Measurements from ENCODE around the gene TRAM2.

TRAM2 gene

DNA sequence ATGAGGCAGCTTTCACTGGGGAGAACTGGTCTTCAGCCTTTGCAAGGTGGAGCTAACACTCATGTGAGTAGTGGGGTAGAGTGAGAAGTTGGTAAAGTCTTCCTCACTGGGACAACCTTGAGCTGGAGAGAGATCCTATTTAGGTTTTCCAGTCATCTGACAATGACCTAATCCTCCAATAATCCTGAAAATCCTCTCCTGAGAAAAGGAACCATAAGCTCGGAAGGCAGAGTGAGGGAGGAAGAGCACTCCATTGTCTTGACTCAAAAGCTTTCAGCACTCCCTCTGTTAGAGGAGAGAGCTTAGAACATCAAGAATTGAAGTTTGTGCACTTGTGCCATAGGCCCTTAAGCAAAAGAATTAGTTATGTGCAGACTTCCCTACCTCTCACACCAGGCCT lies 77.8 kb downstream of the TRAM2 start:
- TF ChIP-seq, protein P1, sequence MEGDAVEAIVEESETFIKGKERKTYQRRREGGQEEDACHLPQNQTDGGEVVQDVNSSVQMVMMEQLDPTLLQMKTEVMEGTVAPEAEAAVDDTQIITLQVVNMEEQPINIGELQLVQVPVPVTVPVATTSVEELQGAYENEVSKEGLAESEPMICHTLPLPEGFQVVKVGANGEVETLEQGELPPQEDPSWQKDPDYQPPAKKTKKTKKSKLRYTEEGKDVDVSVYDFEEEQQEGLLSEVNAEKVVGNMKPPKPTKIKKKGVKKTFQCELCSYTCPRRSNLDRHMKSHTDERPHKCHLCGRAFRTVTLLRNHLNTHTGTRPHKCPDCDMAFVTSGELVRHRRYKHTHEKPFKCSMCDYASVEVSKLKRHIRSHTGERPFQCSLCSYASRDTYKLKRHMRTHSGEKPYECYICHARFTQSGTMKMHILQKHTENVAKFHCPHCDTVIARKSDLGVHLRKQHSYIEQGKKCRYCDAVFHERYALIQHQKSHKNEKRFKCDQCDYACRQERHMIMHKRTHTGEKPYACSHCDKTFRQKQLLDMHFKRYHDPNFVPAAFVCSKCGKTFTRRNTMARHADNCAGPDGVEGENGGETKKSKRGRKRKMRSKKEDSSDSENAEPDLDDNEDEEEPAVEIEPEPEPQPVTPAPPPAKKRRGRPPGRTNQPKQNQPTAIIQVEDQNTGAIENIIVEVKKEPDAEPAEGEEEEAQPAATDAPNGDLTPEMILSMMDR (IDR thresholded peaks at IDR 0.05; ENCODE audit: low read depth, low read length): no peak
- no peak overlapping the region for H3K4me3 ChIP-seq (ENCODE audit: low read depth, low read length)

DNA sequence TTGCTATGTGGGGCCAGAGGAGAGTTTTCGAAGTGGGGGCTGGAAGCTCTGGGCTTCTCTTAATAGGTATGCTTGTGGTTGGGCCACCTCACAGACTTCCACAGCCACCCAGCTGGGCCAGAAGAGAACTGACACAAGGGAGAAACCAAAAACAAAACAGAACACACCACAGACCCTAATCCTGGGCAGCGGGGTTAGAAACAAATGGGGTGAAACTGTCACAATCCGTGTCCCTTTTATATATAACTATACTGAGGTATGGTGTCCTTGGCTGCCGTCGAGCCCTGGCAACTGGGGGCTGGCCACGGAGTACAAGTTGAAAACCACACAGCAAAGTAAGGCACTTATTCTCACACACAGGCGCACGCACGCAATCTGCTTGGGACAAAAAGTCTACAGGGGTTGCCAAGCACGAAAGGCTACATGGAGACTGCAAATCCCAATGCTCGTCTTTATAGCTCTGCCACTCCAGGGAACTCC lies 78.3 kb downstream of the TRAM2 start:
- TF ChIP-seq, protein P1 (IDR thresholded peaks at IDR 0.05; ENCODE audit: low read depth, low read length): no peak
- H3K4me3 ChIP-seq (ENCODE audit: low read depth, low read length): no peak overlapping the region

DNA sequence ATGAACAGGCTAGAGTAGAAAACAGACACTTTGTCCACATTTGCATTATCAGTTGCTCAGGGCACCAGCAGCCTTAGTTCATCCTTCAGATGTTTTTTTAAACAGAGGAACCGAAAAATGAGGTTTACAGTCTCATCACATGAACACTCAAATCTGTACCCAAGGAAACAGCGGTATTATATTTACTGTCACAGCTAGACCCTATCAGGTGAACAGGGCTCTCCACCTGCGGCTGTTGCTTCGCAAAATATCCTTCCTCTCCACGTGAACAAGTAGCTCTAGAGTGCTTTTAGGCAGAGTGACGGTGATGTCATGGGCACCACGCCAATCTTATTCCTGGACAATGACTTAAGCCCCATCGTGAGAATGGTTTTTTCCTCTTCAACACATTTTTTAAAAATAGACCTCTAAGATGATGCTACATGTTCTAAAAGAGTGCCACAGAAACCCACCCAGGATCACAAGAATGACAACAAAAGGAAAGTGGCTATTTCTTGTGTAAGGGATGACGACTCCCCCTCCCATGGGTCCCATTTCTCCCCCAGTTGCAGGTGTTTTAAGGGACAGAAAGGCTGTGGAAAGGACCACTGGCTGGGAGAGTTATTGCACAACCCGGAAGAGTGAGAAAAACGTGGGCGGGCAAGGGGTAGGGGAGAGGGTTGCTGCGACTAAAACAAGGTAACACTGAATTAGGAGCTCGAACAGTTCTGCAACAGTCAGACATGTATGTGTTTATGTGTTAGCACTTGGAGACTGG lies 79.0 kb downstream of the TRAM2 start:
- no peak overlapping the region for H3K4me3 ChIP-seq (ENCODE audit: low read depth, low read length)
- TF ChIP-seq, protein P1 (IDR thresholded peaks at IDR 0.05; ENCODE audit: low read depth, low read length): no peak

DNA sequence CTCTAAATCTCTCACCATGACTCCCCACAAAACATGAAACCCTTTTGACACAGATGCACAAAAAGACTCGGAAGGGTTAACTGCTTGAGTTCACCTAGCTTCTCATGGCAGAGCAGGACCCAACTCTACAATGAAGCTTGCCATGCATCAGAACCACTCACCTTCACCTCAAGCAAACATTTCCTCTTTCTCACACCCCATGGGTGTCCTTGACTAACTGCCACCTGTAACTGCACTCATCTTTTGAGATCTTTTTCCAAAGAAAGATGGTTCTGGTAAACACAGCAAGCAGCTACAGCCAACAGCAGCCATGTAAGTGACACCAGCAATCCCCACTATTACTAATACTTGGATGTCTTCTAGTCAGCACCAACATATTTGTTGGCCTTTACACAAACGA lies 80.2 kb downstream of the TRAM2 start:
- no peak overlapping the region for H3K4me3 ChIP-seq (ENCODE audit: low read depth, low read length)
- TF ChIP-seq, protein P1 (IDR thresholded peaks at IDR 0.05; ENCODE audit: low read depth, low read length): no peak

DNA sequence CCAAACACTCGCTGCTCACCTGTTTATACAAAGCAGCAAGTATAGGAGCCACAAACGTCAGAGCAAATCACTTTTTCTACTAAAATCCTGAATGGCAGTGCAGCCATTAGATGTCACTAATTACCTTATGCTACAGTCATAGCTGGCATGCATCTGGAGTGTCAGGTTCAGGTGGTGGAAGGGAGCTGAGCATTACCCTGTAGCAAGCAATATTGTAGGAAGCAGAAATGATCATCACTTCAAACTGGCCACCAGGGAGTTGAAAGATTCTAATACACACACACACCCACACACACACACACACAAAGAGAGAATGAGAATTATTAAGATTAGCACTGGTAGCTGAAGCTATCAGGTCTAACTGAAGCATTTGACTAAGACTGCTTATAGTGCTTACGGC lies 80.9 kb downstream of the TRAM2 start:
- TF ChIP-seq, protein P1 (IDR thresholded peaks at IDR 0.05; ENCODE audit: low read depth, low read length): no peak
- H3K4me3 ChIP-seq (ENCODE audit: low read depth, low read length): no peak overlapping the region

DNA sequence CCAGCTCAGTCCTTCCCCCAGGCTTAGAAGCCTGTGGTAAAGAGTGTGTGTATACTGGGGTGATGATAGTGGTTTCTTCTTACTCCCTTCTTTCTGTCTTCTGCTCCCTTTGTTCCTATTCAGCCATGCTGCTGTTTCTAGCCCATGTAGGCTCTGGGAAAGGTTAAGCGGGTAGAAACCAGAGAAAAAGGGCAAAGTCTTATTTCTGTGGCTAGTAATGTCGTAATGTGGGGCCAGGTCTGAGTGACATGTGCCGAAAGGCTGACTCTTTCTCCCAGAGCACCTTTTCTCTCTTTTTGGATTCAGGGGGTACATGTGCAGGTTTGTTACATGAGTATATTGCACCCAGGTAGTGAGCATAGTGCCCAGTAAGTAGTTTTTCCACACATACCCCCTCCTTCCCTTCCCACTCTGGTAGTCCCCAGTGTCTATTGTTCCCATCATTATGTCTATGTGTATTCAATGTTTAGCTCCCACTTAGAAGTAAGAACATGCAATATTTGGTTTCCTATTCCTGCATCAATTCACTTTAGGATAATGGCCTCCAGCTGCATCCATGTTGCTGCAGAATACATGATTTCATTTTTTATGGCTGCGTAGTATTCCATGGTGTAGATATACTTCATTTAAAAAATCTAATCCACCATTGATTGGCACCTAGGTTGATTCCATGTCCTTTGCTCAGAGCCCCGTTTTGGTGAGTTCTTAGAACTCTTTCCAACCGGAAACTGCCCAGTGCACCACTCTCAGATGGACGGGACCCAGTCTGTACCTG lies 82.4 kb downstream of the TRAM2 start:
- TF ChIP-seq, protein P1 (IDR thresholded peaks at IDR 0.05; ENCODE audit: low read depth, low read length): no peak
- H3K4me3 ChIP-seq (ENCODE audit: low read depth, low read length): no peak overlapping the region

DNA sequence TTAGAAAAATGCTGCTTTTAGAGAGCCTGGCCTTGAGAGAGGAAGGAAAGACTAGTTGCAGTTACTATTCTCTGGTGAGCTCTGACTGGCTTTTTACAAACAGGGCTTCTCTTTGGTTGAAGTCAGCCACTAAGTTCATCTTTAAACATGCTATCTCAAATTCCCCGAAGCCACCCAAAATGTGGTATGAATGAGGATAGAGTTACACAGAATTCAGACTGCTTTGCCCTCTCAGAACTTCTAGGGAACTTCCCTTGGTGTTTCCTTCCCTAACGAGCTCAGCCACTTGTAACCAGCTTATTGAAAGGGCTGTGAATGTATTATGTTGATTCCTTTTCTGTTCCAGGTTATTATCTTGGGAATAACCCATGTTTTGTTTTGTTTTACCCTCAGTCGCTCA lies 83.2 kb downstream of the TRAM2 start:
- no peak overlapping the region for H3K4me3 ChIP-seq (ENCODE audit: low read depth, low read length)
- TF ChIP-seq, protein P1 (IDR thresholded peaks at IDR 0.05; ENCODE audit: low read depth, low read length): no peak

Measured in WI38 (cell line).